Gastrocnemius medialis (tissue), 4 donors: ENCODE measurements around the gene NUDT8.

Source experiments
- CTCF ChIP-seq, 5 experiments: fragments of 450-650 bp in 3 of 5; fragments of 200-600 bp in 2 of 5; sonication (generic) in 2 of 5; IDR thresholded peaks in 4 of 5; conservative IDR thresholded peaks in 1 of 5; 1 replicate in 4 of 5; 2 replicates in 1 of 5; pipeline ENCODE4 v1.5.1; 2016 to 2019; ENCODE audit warnings: antibody characterized with exemption in 5 of 5, mild to moderate bottlenecking in 3 of 5, moderate library complexity in 3 of 5
- POLR2A ChIP-seq, 2 donors: fragments of 450-650 bp; IDR thresholded peaks; one replicate each; pipeline ENCODE4 v1.6.1; 2017; ENCODE audit warnings: antibody characterized with exemption in 2 of 2, mild to moderate bottlenecking in 2 of 2, moderate library complexity in 2 of 2

GRCh38 chr11:67654225-67654624 is 24.5 kb upstream of the NUDT8 start:
- TF ChIP-seq CTCF (IDR thresholded peaks at IDR 0.05 in 4 of 5, conservative IDR thresholded peaks at IDR 0.05 in 1 of 5) (no peak), POLR2A (IDR thresholded peaks at IDR 0.05) (no peak)
